IMR-90 (cell line): ENCODE measurements around the gene CDKN1C. TPM values are rescaled to one million over a fixed set of nuclear protein-coding genes. Genes with fewer than 3 reads are reported as not detected.

Experiments used
- ATAC-seq: fragments of 200-7000 bp; cut with Tn5 transposase; 2 replicates; pipeline ENCODE4 v1.9.1; 2020; ENCODE audit warnings: low read depth, mild to moderate bottlenecking, moderate library complexity
- BruUV-seq: library from RNA; stranded (reverse); fragments of 400-500 nt; replicated peaks from 2 replicates; lab custom pipeline; 2021; lab: Mats Ljungman, UMichigan
- CTCF ChIA-PET: fragments of 300-600 bp; formaldehyde crosslinking; extraction: SDS; loops from one replicate; lab custom pipeline; 2021; ENCODE audit warnings: antibody characterized with exemption; lab: Yijun Ruan, JAX
- POLR2A ChIA-PET: fragments of 300-600 bp; sonication (Branson Sonifier 250); formaldehyde crosslinking; loops from one replicate; lab custom pipeline; 2022; ENCODE audit warnings: antibody characterized with exemption; ENCODE audit not compliant: unreplicated experiment; lab: Charles Lee
- DNase-seq: peaks from one replicate; pipeline ENCODE4 v3.0.0; 2013
- H2AFZ ChIP-seq: replicated peaks from 2 replicates; pipeline ENCODE3; 2013; ENCODE audit warnings: low read length, mild to moderate bottlenecking; ENCODE audit not compliant: poor library complexity
- H2AK5ac ChIP-seq: 2 replicates; pipeline ENCODE4 v1.6.1; 2013; ENCODE audit warnings: low read depth, low read length, inconsistent platforms
- H2AK9ac ChIP-seq: replicated peaks from 2 replicates; pipeline ENCODE3; 2013; ENCODE audit warnings: mild to moderate bottlenecking, low read depth, low read length, moderate library complexity; ENCODE audit not compliant: poor library complexity
- H2BK120ac ChIP-seq: 2 replicates; pipeline ENCODE4 v1.6.1; 2013; ENCODE audit warnings: low read depth, low read length, inconsistent platforms
- H2BK15ac ChIP-seq: 3 replicates; pipeline ENCODE4 v1.6.1; 2013; ENCODE audit warnings: low read depth, low read length, inconsistent platforms
- H2BK20ac ChIP-seq: 2 replicates; pipeline ENCODE4 v1.6.1; 2013; ENCODE audit warnings: low read depth, mild to moderate bottlenecking, inconsistent platforms, low read length, moderate library complexity
- H2BK5ac ChIP-seq: 2 replicates; pipeline ENCODE4 v1.6.1; 2013; ENCODE audit warnings: mild to moderate bottlenecking, low read depth, low read length, inconsistent platforms; ENCODE audit not compliant: poor library complexity, severe bottlenecking
- H3K14ac ChIP-seq: replicated peaks from 2 replicates; pipeline ENCODE4 v1.6.1; 2013; ENCODE audit warnings: low read depth, low read length, inconsistent platforms
- H3K18ac ChIP-seq: 2 replicates; pipeline ENCODE4 v1.6.1; 2013; ENCODE audit warnings: low read depth, low read length, control low read depth
- H3K23ac ChIP-seq: 2 replicates; pipeline ENCODE4 v1.6.1; 2013; ENCODE audit warnings: low read depth, low read length, inconsistent platforms
- H3K27ac ChIP-seq: 2 replicates; pipeline ENCODE4 v1.5.1; 2013; ENCODE audit warnings: mild to moderate bottlenecking, control low read depth, low read length; ENCODE audit not compliant: insufficient read depth
- H3K27me3 ChIP-seq: 2 replicates; pipeline ENCODE4 v1.6.1; 2013; ENCODE audit warnings: low read length; ENCODE audit not compliant: control insufficient read depth, insufficient read depth
- H3K36me3 ChIP-seq: 2 replicates; pipeline ENCODE4 v1.6.1; 2013; ENCODE audit warnings: low read length, mixed read lengths; ENCODE audit not compliant: control insufficient read depth, insufficient read depth
- H3K4ac ChIP-seq: 2 replicates; pipeline ENCODE4 v1.6.1; 2013; ENCODE audit warnings: low read depth, low read length, inconsistent platforms
- H3K4me1 ChIP-seq: 2 replicates; pipeline ENCODE4 v1.6.1; 2013; ENCODE audit warnings: low read length, mixed read lengths; ENCODE audit not compliant: control insufficient read depth, insufficient read depth
- H3K4me2 ChIP-seq: 2 replicates; pipeline ENCODE4 v1.6.1; 2013; ENCODE audit warnings: low read depth, mild to moderate bottlenecking, control low read depth, low read length, moderate library complexity
- H3K4me3 ChIP-seq: 2 replicates; pipeline ENCODE4 v1.5.1; 2013; ENCODE audit warnings: low read depth, mild to moderate bottlenecking, control low read depth, low read length, moderate library complexity; ENCODE audit not compliant: insufficient read depth
- H3K56ac ChIP-seq: 2 replicates; pipeline ENCODE4 v1.6.1; 2013; ENCODE audit warnings: low read length, inconsistent platforms; ENCODE audit not compliant: insufficient read depth; ENCODE audit errors: extremely low read depth
- H3K79me1 ChIP-seq, 2 experiments: 2 replicates each; pipeline ENCODE4 v1.6.1; 2013; ENCODE audit warnings: low read length in 2 of 2, inconsistent platforms in 1 of 2, low read depth in 1 of 2
- H3K9ac ChIP-seq: 2 replicates; pipeline ENCODE4 v1.6.1; 2013; ENCODE audit warnings: low read depth, low read length, control low read depth
- H3K9me1 ChIP-seq: 2 replicates; pipeline ENCODE4 v1.6.1; 2013; ENCODE audit warnings: low read length, inconsistent platforms; ENCODE audit not compliant: insufficient read depth
- H3K9me3 ChIP-seq: 2 replicates; pipeline ENCODE4 v1.6.1; 2013; ENCODE audit warnings: low read length; ENCODE audit not compliant: control insufficient read depth, insufficient read depth
- H4K20me1 ChIP-seq: 2 replicates; pipeline ENCODE4 v1.6.1; 2013; ENCODE audit warnings: low read length, inconsistent platforms; ENCODE audit not compliant: insufficient read depth
- H4K5ac ChIP-seq: 2 replicates; pipeline ENCODE4 v1.6.1; 2013; ENCODE audit warnings: mild to moderate bottlenecking, low read depth, low read length, control low read depth
- H4K8ac ChIP-seq, 2 experiments: 2 replicates each; pipeline ENCODE4 v1.6.1; 2013; ENCODE audit warnings: low read depth in 2 of 2, low read length in 2 of 2, control low read depth in 1 of 2, inconsistent platforms in 1 of 2
- H4K91ac ChIP-seq: 2 replicates; pipeline ENCODE4 v1.6.1; 2013; ENCODE audit warnings: low read depth, low read length, inconsistent platforms; ENCODE audit not compliant: insufficient read depth
- CHD1 ChIP-seq: IDR thresholded peaks from 2 replicates; pipeline ENCODE4 v1.6.1; 2012; ENCODE audit warnings: low read depth, low read length, improper control_type of control experiment
- NFE2L2 ChIP-seq: fragments of 150-350 bp; IDR thresholded peaks from 2 replicates; pipeline ENCODE4 v1.6.1; 2016; ENCODE audit warnings: low read depth, mild to moderate bottlenecking, low read length
- RCOR1 ChIP-seq: IDR thresholded peaks from 2 replicates; pipeline ENCODE4 v1.6.1; 2012; ENCODE audit warnings: mild to moderate bottlenecking, low read length, improper control_type of control experiment; ENCODE audit not compliant: insufficient replicate concordance
- WGBS, 2 experiments: methylation state at CpG; one replicate each; pipeline versions ENCODE4 v1.1.5 to v1.1.7; 2013; ENCODE audit warnings: missing lambda C conversion rate in 2 of 2; ENCODE audit not compliant: insufficient read length in 1 of 2; ENCODE audit errors: extremely low coverage in 2 of 2; 5-methylcytosine and 5-hydroxymethylcytosine counted together
- dilution Hi-C: fragments of 300-500 bp; cut with HindIII; formaldehyde crosslinking; loops from one replicate; pipeline ENCODE4 v1.14.3; 2018; ENCODE audit warnings: low sequenced_read_pairs; ENCODE audit not compliant: unreplicated experiment
- in situ Hi-C: fragments of 300-500 bp; cut with MboI; formaldehyde crosslinking; loops from 3 replicates; pipeline ENCODE4 v1.14.3; 2019; ENCODE audit warnings: low sequenced_read_pairs, inconsistent platforms, mixed read lengths
- intact Hi-C: fragments of 100-400 bp; cut with micrococcal nuclease; formaldehyde crosslinking; loops from 2 replicates; pipeline ENCODE4 v1.10.0; 2022
- polyA plus RNA-seq, 3 experiments: library from polyadenylated mRNA; depleted of rRNA; stranded (reverse); fragments of >200 nt; gene quantifications; 2 replicates each; pipeline ENCODE4 v1.2.3, GENCODE V29; 2012; ENCODE audit warnings: low replicate concordance in 1 of 3
- total RNA-seq: library from RNA; depleted of rRNA; stranded (reverse); fragments of >200 nt; gene quantifications from 2 replicates; pipeline ENCODE4 v1.2.3, GENCODE V29; 2012

Gene CDKN1C
- total and polyA plus RNA-seq, 2 of the 4 experiments (the other 2 are of a cell fraction) = 1.6 to 3.0 TPM

- TF ChIP-seq RCOR1 (no peak), NFE2L2 (no peak), CHD1 (no peak)
- Histone ChIP-seq H3K27me3 (peaks cover 70% of the 10 kb centered on the region), H3K9me1 (no peaks in the 10 kb centered on the region), H3K18ac (no peak overlapping the region), H3K14ac (no peak overlapping the region), H3K4me2 (no peak overlapping the region), H2AK9ac (no peak overlapping the region), H3K36me3 (no peaks in the 10 kb centered on the region), H3K56ac (no peak overlapping the region), H3K27ac (no peak overlapping the region), H2AFZ (no peak overlapping the region), H2AK5ac (no peak overlapping the region), H3K23ac (no peak overlapping the region), H4K8ac (no peak overlapping the region), H3K9me3 (peaks cover 8% of the 10 kb centered on the region), H4K91ac (no peak overlapping the region), H3K9ac (no peak overlapping the region), H2BK120ac (no peak overlapping the region), H3K4me1 (peaks cover 3% of the 10 kb centered on the region; the same call in 1 of the 2 replicates), H2BK5ac (no peak overlapping the region), H3K4ac (no peak overlapping the region), H3K79me1 (no peaks in the 10 kb centered on the region), H4K5ac (no peak overlapping the region), H4K20me1 (no peaks in the 10 kb centered on the region), H3K4me3 (no peak overlapping the region), H2BK15ac (no peak overlapping the region), H2BK20ac (no peak overlapping the region)
- no peak for ATAC-seq
- BruUV-seq = no TSS peak
- ChIA-PET CTCF (no interaction called here), POLR2A (no interaction called here)
- dilution Hi-C loops (no loop called here), intact Hi-C loops (no loop called here), in situ Hi-C loops (no loop called here)
- DNase-seq = peak; percentile 12
- WGBS, 2 experiments = no CpG with 5 or more reads among the region's 13 CpGs
These were observed 22.3 kb downstream of the CDKN1C start for GRCh38 chr11:2863276-2863618.
